ENCODE measurements around the gene CCK. TPM values are rescaled to one million over a fixed set of nuclear protein-coding genes. Genes with fewer than 3 reads are reported as not detected.

The CCK gene
- polyA plus RNA-seq, 1 experiment, result not detected

GRCh38 chr3:42226470-42227425, 39.2 kb downstream of the CCK start:
- no peak for DNase-seq (ENCODE audit: low read depth)
- CTCF ChIA-PET, result interaction anchor here (1.0 kb wide), 1 partner anchor 217 kb away, joined by 4 read pairs; no protein-coding TSS in a partner anchor
- POLR2A ChIA-PET, result no interaction called here

GRCh38 chr3:42225486-42226363, 40.3 kb downstream of the CCK start:
- ChIA-PET CTCF (no interaction called here), POLR2A (no interaction called here)
- Histone ChIP-seq H3K4me3 (ENCODE audit: low read depth, low read length) (no peak overlapping the region), H3K27me3 (ENCODE audit: control insufficient read depth, insufficient read depth, low read length) (no peaks in the 10 kb centered on the region), H3K36me3 (ENCODE audit: control insufficient read depth, insufficient read depth, low read length) (peaks cover 11% of the 10 kb centered on the region)
- DNase-seq (ENCODE audit: low read depth), result no peak
- TF ChIP-seq CTCF (IDR thresholded peaks at IDR 0.05; ENCODE audit: insufficient read depth, low read depth, low read length), result no peak

More at GRCh38 chr3:42226470-42227425, 39.2 kb downstream of the CCK start:
- TF ChIP-seq CTCF (IDR thresholded peaks at IDR 0.05; ENCODE audit: insufficient read depth, low read depth, low read length), result no peak
- Histone ChIP-seq H3K4me3 (ENCODE audit: low read depth, low read length) (no peak overlapping the region), H3K27me3 (ENCODE audit: control insufficient read depth, insufficient read depth, low read length) (no peaks in the 10 kb centered on the region), H3K36me3 (ENCODE audit: control insufficient read depth, insufficient read depth, low read length) (peaks cover 9% of the 10 kb centered on the region)

- no peak for TF ChIP-seq CTCF (IDR thresholded peaks at IDR 0.05; ENCODE audit: insufficient read depth, low read depth, low read length)
- H3K27me3 ChIP-seq (ENCODE audit: control insufficient read depth, insufficient read depth, low read length), result no peaks in the 10 kb centered on the region
- POLR2A ChIA-PET, result no interaction called here
- peaks cover 16% of the 10 kb centered on the region for H3K36me3 ChIP-seq (ENCODE audit: control insufficient read depth, insufficient read depth, low read length)
- no peak for DNase-seq (ENCODE audit: low read depth)
- no peak overlapping the region for H3K4me3 ChIP-seq (ENCODE audit: low read depth, low read length)
- CTCF ChIA-PET, result interaction anchor here (1.4 to 1.6 kb wide), 2 partner anchors 12 to 218 kb away, joined by 3 to 4 read pairs; no protein-coding TSS in a partner anchor
Observed at GRCh38 chr3:42224658-42225421, 41.1 kb downstream of the CCK start.

GRCh38 chr3:42224178-42224577, 41.8 kb downstream of the CCK start:
- Histone ChIP-seq H3K4me3 (ENCODE audit: low read depth, low read length) (no peak overlapping the region), H3K36me3 (ENCODE audit: control insufficient read depth, insufficient read depth, low read length) (peaks cover 16% of the 10 kb centered on the region), H3K27me3 (ENCODE audit: control insufficient read depth, insufficient read depth, low read length) (no peaks in the 10 kb centered on the region)
- POLR2A ChIA-PET, result no interaction called here
- CTCF ChIA-PET, result interaction anchor here (1.0 to 1.6 kb wide), 5 partner anchors 9 to 219 kb away, joined by 3 to 11 read pairs (median 3); no protein-coding TSS in a partner anchor
- no peak for DNase-seq (ENCODE audit: low read depth)
- no peak for TF ChIP-seq CTCF (IDR thresholded peaks at IDR 0.05; ENCODE audit: insufficient read depth, low read depth, low read length)

Measured in BJ (cell line).